Smooth muscle cell (in vitro differentiated cells): ENCODE results near the gene SNAP47. TPM values are rescaled to one million over a fixed set of nuclear protein-coding genes. Genes with fewer than 3 reads are reported as not detected.

Source experiments
- DNase-seq: peaks from one replicate; lab custom pipeline; 2025; ENCODE audit not compliant: unreplicated experiment; lab: John Stamatoyannopoulos, UW
- H2AFZ ChIP-seq: fragments of 200-600 bp; sonication (generic); 2 replicates; pipeline ENCODE4 v1.6.0; 2016; ENCODE audit warnings: antibody characterized with exemption, low read depth, mild to moderate bottlenecking
- H3F3A ChIP-seq: fragments of 200-600 bp; sonication (generic); 2 replicates; pipeline ENCODE4 v1.6.0; 2017; ENCODE audit warnings: antibody characterized with exemption, low read depth
- H3K27ac ChIP-seq: fragments of 200-600 bp; sonication (generic); 2 replicates; pipeline ENCODE4 v1.5.1; 2016; ENCODE audit warnings: low read depth, mild to moderate bottlenecking
- H3K27me3 ChIP-seq: fragments of 200-600 bp; sonication (generic); 2 replicates; pipeline ENCODE4 v1.6.1; 2016; ENCODE audit warnings: low read depth, mild to moderate bottlenecking
- H3K36me3 ChIP-seq: fragments of 200-600 bp; sonication (generic); 2 replicates; pipeline ENCODE4 v1.5.1; 2016; ENCODE audit warnings: low read depth
- H3K4me1 ChIP-seq: fragments of 200-600 bp; sonication (generic); 2 replicates; pipeline ENCODE4 v1.5.1; 2016; ENCODE audit warnings: low read depth
- H3K4me2 ChIP-seq: fragments of 200-600 bp; sonication (generic); 2 replicates; pipeline ENCODE4 v1.6.0; 2016; ENCODE audit warnings: mild to moderate bottlenecking
- H3K4me3 ChIP-seq: fragments of 200-600 bp; sonication (generic); 2 replicates; pipeline ENCODE4 v1.5.1; 2016; ENCODE audit warnings: mild to moderate bottlenecking
- H3K79me2 ChIP-seq: fragments of 200-600 bp; sonication (generic); 2 replicates; pipeline ENCODE4 v1.6.0; 2016; ENCODE audit warnings: low read depth, mild to moderate bottlenecking
- H3K9ac ChIP-seq: fragments of 200-600 bp; sonication (generic); 2 replicates; pipeline ENCODE4 v1.6.0; 2016; ENCODE audit warnings: low read depth
- H3K9me3 ChIP-seq: fragments of 200-600 bp; sonication (generic); replicated peaks from 2 replicates; pipeline ENCODE4 v1.5.1; 2016; ENCODE audit warnings: low read depth
- H4K20me1 ChIP-seq: fragments of 200-600 bp; sonication (generic); 2 replicates; pipeline ENCODE4 v1.6.0; 2016; ENCODE audit warnings: low read depth
- CTCF ChIP-seq: fragments of 200-600 bp; sonication (generic); IDR thresholded peaks from 2 replicates; pipeline ENCODE4 v1.5.1; 2017; ENCODE audit warnings: borderline replicate concordance, mild to moderate bottlenecking, antibody characterized with exemption; ENCODE audit not compliant: insufficient read depth, poor library complexity, severe bottlenecking
- WGBS: methylation state at CpG from one replicate; pipeline ENCODE4 v1.1.7; 2016; ENCODE audit warnings: low lambda C conversion rate; 5-methylcytosine and 5-hydroxymethylcytosine counted together
- polyA plus RNA-seq: library from polyadenylated mRNA; unstranded; fragments of >200 nt; fragmentation: Nextera tagmentation; extraction: Ambion mirVana; gene quantifications from 2 replicates; pipeline ENCODE4 v1.2.1, GENCODE V29; 2016
- total RNA-seq: library from RNA; depleted of rRNA; stranded (reverse); fragments of >200 nt; gene quantifications from 2 replicates; pipeline ENCODE4 v1.2.3, GENCODE V29; 2014

SNAP47 gene
- total and polyA plus RNA-seq, 2 experiments from 2014 or later = 26.2 to 42.4 TPM

GRCh38 chr1:227767401-227768124 lies 32.3 kb downstream of the SNAP47 start:
- TF ChIP-seq CTCF = no peak
- WGBS = 91% methylated on average over 6 of the region's 6 CpGs
- H3K27me3 ChIP-seq = no peaks in the 10 kb centered on the region
- DNase-seq = no peak
- no peak overlapping the region for H3K4me2 ChIP-seq
- H4K20me1 ChIP-seq = peaks cover 70% of the 10 kb centered on the region
- H3F3A ChIP-seq = no peaks in the 10 kb centered on the region
- no peak overlapping the region for H3K27ac ChIP-seq
- H3K4me1 ChIP-seq = no peaks in the 10 kb centered on the region
- H3K36me3 ChIP-seq = no peaks in the 10 kb centered on the region
- H3K9ac ChIP-seq = no peak overlapping the region
- H2AFZ ChIP-seq = no peak overlapping the region
- no peak overlapping the region for H3K4me3 ChIP-seq
- no peaks in the 10 kb centered on the region for H3K9me3 ChIP-seq
- H3K79me2 ChIP-seq = no peaks in the 10 kb centered on the region

- H3K4me1 ChIP-seq = no peaks in the 10 kb centered on the region
- H3K9ac ChIP-seq = no peak overlapping the region
- TF ChIP-seq CTCF = no peak
- no peaks in the 10 kb centered on the region for H3F3A ChIP-seq
- no peak overlapping the region for H3K4me3 ChIP-seq
- H3K4me2 ChIP-seq = no peak overlapping the region
- H3K27me3 ChIP-seq = no peaks in the 10 kb centered on the region
- H3K27ac ChIP-seq = no peak overlapping the region
- no peaks in the 10 kb centered on the region for H3K36me3 ChIP-seq
- H3K79me2 ChIP-seq = no peaks in the 10 kb centered on the region
- no peaks in the 10 kb centered on the region for H3K9me3 ChIP-seq
- peaks cover 68% of the 10 kb centered on the region for H4K20me1 ChIP-seq
- 96% methylated on average over 7 of the region's 7 CpGs for WGBS
- no peak overlapping the region for H2AFZ ChIP-seq
- DNase-seq = no peak
Observed at GRCh38 chr1:227768125-227768439, 32.8 kb downstream of the SNAP47 start.

- DNase-seq = no peak
- H3F3A ChIP-seq = no peaks in the 10 kb centered on the region
- no peaks in the 10 kb centered on the region for H3K36me3 ChIP-seq
- no peaks in the 10 kb centered on the region for H3K4me1 ChIP-seq
- peaks cover 68% of the 10 kb centered on the region for H4K20me1 ChIP-seq
- WGBS = 86% methylated on average over 6 of the region's 6 CpGs
- H3K27me3 ChIP-seq = no peaks in the 10 kb centered on the region
- no peak overlapping the region for H3K4me3 ChIP-seq
- no peaks in the 10 kb centered on the region for H3K79me2 ChIP-seq
- H3K9ac ChIP-seq = no peak overlapping the region
- no peak overlapping the region for H3K27ac ChIP-seq
- H3K4me2 ChIP-seq = no peak overlapping the region
- no peak for TF ChIP-seq CTCF
- no peak overlapping the region for H2AFZ ChIP-seq
- H3K9me3 ChIP-seq = no peaks in the 10 kb centered on the region
Observed at GRCh38 chr1:227768640-227769039, 33.4 kb downstream of the SNAP47 start.
